Psoas muscle (tissue), 8 donors: Measurements from ENCODE around the gene PYCR2. TPM values are rescaled to one million over a fixed set of nuclear protein-coding genes. Genes with fewer than 3 reads are reported as not detected.
A peak's percentile ranks its signal among the peaks of the same experiment; 100 is the strongest.

Experiments used
- ATAC-seq, 4 donors: fragments of 200-7000 bp; cut with Tn5 transposase; one replicate each; pipeline ENCODE4 v1.9.1; 2020; ENCODE audit warnings: moderate library complexity in 3 of 4, mild to moderate bottlenecking in 2 of 4
- DNase-seq, 2 donors: peaks; one replicate each; pipeline ENCODE4 v3.0.0-alpha.2; 2020
- H3K27ac ChIP-seq: fragments of 200-600 bp; one replicate; pipeline ENCODE4 v1.8.0; 2022
- H3K27me3 ChIP-seq, 3 donors: fragments of 200-600 bp in 1 of 3; one replicate each; pipeline versions ENCODE4 v1.6.1 to v1.8.0; 2013 to 2022; ENCODE audit warnings: low read length in 2 of 3, mild to moderate bottlenecking in 2 of 3, moderate library complexity in 1 of 3; ENCODE audit not compliant: insufficient read depth in 3 of 3
- H3K36me3 ChIP-seq, 2 donors: fragments of 200-600 bp in 1 of 2; one replicate each; pipeline versions ENCODE4 v1.6.1 to v1.8.0; 2013 to 2022; ENCODE audit warnings: low read depth in 1 of 2, mild to moderate bottlenecking in 1 of 2, moderate library complexity in 1 of 2; ENCODE audit not compliant: insufficient read depth in 1 of 2
- H3K4me1 ChIP-seq: fragments of 200-600 bp; one replicate; pipeline ENCODE4 v1.8.0; 2022
- H3K4me3 ChIP-seq: fragments of 200-600 bp; one replicate; pipeline ENCODE4 v1.8.0; 2022; ENCODE audit warnings: mild to moderate bottlenecking
- H3K9me3 ChIP-seq: fragments of 200-600 bp; one replicate; pipeline ENCODE4 v1.8.0; 2022
- WGBS, 3 donors: extraction: QIAGEN DNeasy Blood & Tissue Kit; methylation state at CpG; one replicate each; pipeline versions ENCODE4 v1.1.6 to v1.1.7; 2013; 5-methylcytosine and 5-hydroxymethylcytosine counted together
- intact Hi-C, 2 donors: fragments of 100-400 bp; cut with DNase I; formaldehyde crosslinking; loops; one replicate each; pipeline versions ENCODE4 v1.11.0 to v1.14.2; 2022
- polyA plus RNA-seq, 3 donors: library from polyadenylated mRNA; stranded (reverse); fragments of 200-250 nt; gene quantifications; one replicate each; pipeline ENCODE4 v1.2.3, GENCODE V29; 2013
- total RNA-seq, 4 donors: library from RNA; stranded (reverse); fragmentation: NEBNext Ultra II Directional in 2 of 4; extraction: Animal tissue kit (Norgen Biotek cat#: 25700) in 2 of 4; gene quantifications; one replicate each; pipeline versions ENCODE4 v1.2.1 to v1.2.4, GENCODE V29; 2021 to 2023
- TF ChIP-seq, protein P1 (sequence below): fragments of 200-600 bp; IDR thresholded peaks from one replicate; pipeline ENCODE4 v1.8.0; 2022; ENCODE audit warnings: antibody characterized with exemption
- donor health status: healthy with polysubstance abuse.
- donor health status: DM: no; HTN: no; CAD: no; lungs with moderate emphysema.
- donor health status: Bipolar disorder and iron deficiency.
- donor health status: healthy.
- donor health status: DM: yes; HTN: yes; CAD: no.
- donor health status: DM: no; HTN: no; CAD: no.
- donor health status: DM: no; HTN: no; CAD: no.
- donor health status: DM: yes; HTN: yes; CAD: no.

PYCR2 gene
- total and polyA plus RNA-seq, 7 donors: 34.9 to 70.2 (median 52.0) TPM

DNA sequence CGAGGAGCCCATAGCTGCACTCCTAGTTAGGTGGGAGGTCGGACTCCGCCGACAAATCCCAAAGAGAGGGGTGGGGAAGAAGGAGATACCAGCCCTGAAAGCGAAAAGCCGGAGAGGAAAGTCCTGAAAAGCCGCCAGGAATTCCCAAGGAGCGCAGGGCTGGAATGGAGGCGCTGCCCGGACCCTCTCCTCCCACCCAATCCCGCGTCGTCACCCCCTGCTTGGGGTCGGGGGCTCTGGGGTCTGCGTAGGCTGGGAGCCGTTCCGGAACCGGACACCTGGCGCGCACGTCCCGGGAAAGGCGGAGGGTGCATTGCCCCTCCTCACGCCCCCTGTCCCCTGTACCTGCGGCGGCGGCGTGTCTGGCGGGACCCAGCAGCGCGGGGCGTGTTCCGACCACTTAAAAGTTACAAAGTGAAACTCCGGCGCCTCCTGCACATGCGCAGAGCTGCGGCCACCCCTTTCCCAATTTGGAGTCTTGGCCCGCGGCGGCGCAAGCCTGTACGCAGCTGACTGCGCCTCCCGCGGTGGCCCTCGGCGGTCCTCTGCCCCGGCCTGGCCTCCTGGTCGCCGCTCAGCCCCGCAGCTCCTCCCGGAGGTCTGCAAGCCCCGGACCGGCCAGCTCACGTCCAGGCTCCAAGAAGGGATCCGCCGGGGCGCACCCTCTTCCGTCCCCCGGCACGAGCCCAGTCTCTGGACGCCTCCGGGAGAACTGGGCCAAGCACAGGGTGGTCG lies 41.9 kb downstream of the PYCR2 start, which contains the start of gene TMEM63A:
Gene TMEM63A, minus strand, starts transcription at position 422 of the 735 bp plus-strand sequence. CDS start 4,800 bp downstream, outside the sequence.
- 0 to 1% (median 0%) methylated on average over 55 to 64 of the region's 64 CpGs for WGBS, 3 donors
- Histone ChIP-seq H3K27ac (peak within 1 kb of the TSS; percentile 92), H3K9me3 (no peaks in the 10 kb centered on the region), H3K4me1 (peaks cover 41% of the 10 kb centered on the region), H3K4me3 (peak within 1 kb of the TSS; percentile 100), H3K36me3 (peaks cover 0 to 3% of the 10 kb centered on the region in 2 donors), H3K27me3 (peaks cover 0 to 1% (median 0%) of the 10 kb centered on the region in 3 donors)
- peak; percentile 88 to 93 (median 90) for ATAC-seq
- TF ChIP-seq, protein P1, sequence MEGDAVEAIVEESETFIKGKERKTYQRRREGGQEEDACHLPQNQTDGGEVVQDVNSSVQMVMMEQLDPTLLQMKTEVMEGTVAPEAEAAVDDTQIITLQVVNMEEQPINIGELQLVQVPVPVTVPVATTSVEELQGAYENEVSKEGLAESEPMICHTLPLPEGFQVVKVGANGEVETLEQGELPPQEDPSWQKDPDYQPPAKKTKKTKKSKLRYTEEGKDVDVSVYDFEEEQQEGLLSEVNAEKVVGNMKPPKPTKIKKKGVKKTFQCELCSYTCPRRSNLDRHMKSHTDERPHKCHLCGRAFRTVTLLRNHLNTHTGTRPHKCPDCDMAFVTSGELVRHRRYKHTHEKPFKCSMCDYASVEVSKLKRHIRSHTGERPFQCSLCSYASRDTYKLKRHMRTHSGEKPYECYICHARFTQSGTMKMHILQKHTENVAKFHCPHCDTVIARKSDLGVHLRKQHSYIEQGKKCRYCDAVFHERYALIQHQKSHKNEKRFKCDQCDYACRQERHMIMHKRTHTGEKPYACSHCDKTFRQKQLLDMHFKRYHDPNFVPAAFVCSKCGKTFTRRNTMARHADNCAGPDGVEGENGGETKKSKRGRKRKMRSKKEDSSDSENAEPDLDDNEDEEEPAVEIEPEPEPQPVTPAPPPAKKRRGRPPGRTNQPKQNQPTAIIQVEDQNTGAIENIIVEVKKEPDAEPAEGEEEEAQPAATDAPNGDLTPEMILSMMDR: peak; percentile 39
- DNase-seq: peak; percentile 94 to 98
- intact Hi-C loops: loop anchor here (5.0 kb wide), 1 partner anchor 40 kb away; the partner anchor contains the start of gene PYCR2 (in 2 of the 2)

DNA sequence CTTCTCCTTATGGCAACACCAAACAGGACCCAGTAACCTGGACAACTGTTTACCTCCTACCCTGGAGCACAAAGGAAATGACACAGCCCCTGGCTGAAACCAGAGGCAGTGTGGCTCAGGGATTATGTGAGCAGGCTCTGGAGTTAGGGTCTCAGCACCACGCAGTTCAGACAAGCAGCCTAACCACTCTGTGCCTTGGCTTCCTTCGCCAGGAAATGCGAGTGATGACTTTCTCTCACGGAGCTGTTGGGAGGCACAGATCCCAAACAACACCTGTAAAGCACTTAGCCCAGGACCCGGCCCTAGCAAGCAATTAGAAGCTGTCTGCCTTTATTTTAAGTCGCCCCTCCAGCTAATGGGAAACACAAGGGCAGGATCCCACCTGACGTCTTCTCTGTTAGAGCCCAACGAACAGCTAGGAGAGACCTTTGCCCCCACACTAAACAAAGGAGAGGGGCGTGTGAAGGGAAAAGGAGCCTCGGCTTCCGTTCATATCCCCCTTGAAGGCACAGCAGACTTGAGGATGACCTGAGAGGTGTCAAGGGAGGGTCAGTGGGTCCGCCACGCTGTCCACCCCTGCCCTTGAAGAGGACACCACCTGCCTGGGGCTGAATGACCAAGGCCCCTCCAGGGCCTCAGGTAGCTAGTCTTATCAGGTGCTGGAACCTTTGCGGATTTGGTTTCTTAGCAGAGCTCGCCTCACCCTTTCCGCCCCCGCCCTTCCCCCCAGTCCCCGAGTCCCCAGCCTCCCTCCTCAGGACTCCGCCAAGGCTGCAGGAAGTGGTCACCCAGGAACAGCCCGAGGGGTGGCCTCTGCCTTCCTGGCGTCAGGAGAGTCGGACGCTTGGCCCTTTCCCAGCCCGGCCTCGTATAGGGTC lies 42.7 kb downstream of the PYCR2 start:
- intact Hi-C loops: loop anchor here (5.0 kb wide), 1 partner anchor 41 kb away; the partner anchor contains the start of gene PYCR2 (in 2 of the 2)
- no peaks in the 10 kb centered on the region for H3K9me3 ChIP-seq
- H3K4me3 ChIP-seq: peak overlapping the region; percentile 100
- peak; percentile 63 to 82 for DNase-seq
- WGBS, 3 donors: 12 to 18% (median 16%) methylated on average over 25 of the region's 25 CpGs
- TF ChIP-seq, protein P1: no peak
- H3K27me3 ChIP-seq: no peaks in the 10 kb centered on the region
- peak; percentile 51 to 63 (median 57) for ATAC-seq
- H3K36me3 ChIP-seq: peaks cover under 1 to 11% of the 10 kb centered on the region in 2 donors
- peak overlapping the region; percentile 92 for H3K27ac ChIP-seq
- H3K4me1 ChIP-seq: peaks cover 48% of the 10 kb centered on the region

DNA sequence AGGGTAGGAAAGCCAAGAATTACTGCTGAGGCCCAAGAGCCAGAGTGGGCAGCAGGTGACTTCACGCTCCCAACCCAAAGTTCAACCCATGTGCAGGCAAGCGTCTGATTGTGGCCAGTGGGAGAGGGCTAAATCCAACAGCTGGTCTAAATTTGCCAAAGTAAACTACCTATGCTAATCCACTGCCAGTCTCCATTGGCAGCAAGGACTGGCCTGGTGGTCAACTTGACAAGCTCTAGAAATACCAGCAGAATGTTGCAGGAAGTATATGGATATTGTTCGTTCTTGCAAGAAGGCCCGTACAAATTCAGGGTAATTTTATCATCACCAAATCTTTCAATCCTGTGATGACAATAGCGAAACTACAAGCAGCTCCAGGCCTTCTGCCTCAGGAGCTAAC lies 43.4 kb downstream of the PYCR2 start:
- peaks cover 4 to 15% of the 10 kb centered on the region in 2 donors for H3K36me3 ChIP-seq
- TF ChIP-seq, protein P1: no peak
- H3K9me3 ChIP-seq: no peaks in the 10 kb centered on the region
- peak overlapping the region; percentile 100 for H3K4me3 ChIP-seq
- no peaks in the 10 kb centered on the region for H3K27me3 ChIP-seq
- peak overlapping the region; percentile 92 for H3K27ac ChIP-seq
- intact Hi-C loops: loop anchor here (5.0 kb wide), 1 partner anchor 42 kb away; the partner anchor contains the start of gene PYCR2 (in 2 of the 2)
- DNase-seq (no peak), ATAC-seq (no peak)
- whole genome bisulfite sequencing, 3 donors: 45 to 66% (median 58%) methylated on average over 5 of the region's 5 CpGs
- peaks cover 48% of the 10 kb centered on the region for H3K4me1 ChIP-seq

DNA sequence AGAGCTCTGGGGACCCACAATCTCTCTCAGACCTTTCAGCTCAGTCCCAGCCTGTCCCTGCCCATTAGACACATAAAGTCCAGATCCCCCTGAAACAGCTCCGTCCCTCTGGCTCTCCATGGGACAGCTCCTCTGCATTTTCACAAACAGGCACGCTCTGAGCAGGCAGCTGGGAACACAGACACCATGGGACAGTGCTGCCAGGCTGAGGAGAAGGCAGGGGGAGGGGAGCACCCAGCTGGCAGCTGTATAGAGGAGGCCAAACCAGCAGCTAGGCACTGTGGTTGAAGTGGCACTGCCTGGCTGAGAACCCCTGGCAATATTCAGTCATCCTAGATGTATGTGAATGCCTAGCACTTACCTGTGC lies 43.8 kb downstream of the PYCR2 start:
- Histone ChIP-seq H3K4me3 (peak overlapping the region; percentile 100), H3K27me3 (no peaks in the 10 kb centered on the region), H3K4me1 (peaks cover 48% of the 10 kb centered on the region), H3K36me3 (peaks cover 4 to 19% of the 10 kb centered on the region in 2 donors), H3K27ac (peak overlapping the region; percentile 92), H3K9me3 (no peaks in the 10 kb centered on the region)
- TF ChIP-seq, protein P1: no peak
- WGBS, 3 donors: 34 to 54% (median 37%) methylated on average over 2 of the region's 2 CpGs
- intact Hi-C loops: loop anchor here (5.0 kb wide), 1 partner anchor 42 kb away; the partner anchor contains the start of gene PYCR2 (in 2 of the 2)
- peak in 1 of 4 donors; percentile 18 for ATAC-seq
- DNase-seq: no peak
